Testis (tissue), 5 donors: ENCODE results near the gene FRMD3. TPM values are rescaled to one million over a fixed set of nuclear protein-coding genes. Genes with fewer than 3 reads are reported as not detected.

Experiments used
- DNase-seq: peaks from one replicate; pipeline ENCODE4 v3.0.0-alpha.2; 2019
- H3K27ac ChIP-seq, 2 donors: fragments of 200-600 bp; sonication (generic); one replicate each; pipeline ENCODE4 v1.5.1; 2019
- H3K27me3 ChIP-seq: fragments of 200-600 bp; sonication (generic); one replicate; pipeline ENCODE4 v1.5.1; 2019
- H3K36me3 ChIP-seq: fragments of 200-600 bp; sonication (generic); one replicate; pipeline ENCODE4 v1.5.1; 2017; ENCODE audit warnings: low read depth; ENCODE audit errors: missing control alignments
- H3K4me1 ChIP-seq: fragments of 200-600 bp; sonication (generic); one replicate; pipeline ENCODE4 v1.5.1; 2019
- H3K4me3 ChIP-seq, 2 donors: fragments of 200-600 bp; sonication (generic); one replicate each; pipeline ENCODE4 v1.5.1; 2017 to 2019
- H3K9me3 ChIP-seq: fragments of 200-600 bp; sonication (generic); one replicate; pipeline ENCODE4 v1.5.1; 2017
- CTCF ChIP-seq, 3 experiments: fragments of 450-650 bp in 2 of 3; fragments of 200-600 bp in 1 of 3; sonication (generic) in 1 of 3; IDR thresholded peaks; one replicate each; pipeline ENCODE4 v1.5.1; 2016 to 2019; ENCODE audit warnings: antibody characterized with exemption in 3 of 3, mild to moderate bottlenecking in 2 of 3, moderate library complexity in 1 of 3
- POLR2A ChIP-seq: fragments of 450-650 bp; IDR thresholded peaks from one replicate; pipeline ENCODE4 v1.6.1; 2017; ENCODE audit warnings: antibody characterized with exemption, mild to moderate bottlenecking, moderate library complexity
- WGBS, 2 donors: methylation state at CpG; one replicate each; pipeline ENCODE4 v1.1.5; 2018; 5-methylcytosine and 5-hydroxymethylcytosine counted together
- intact Hi-C: fragments of 100-400 bp; cut with DNase I; formaldehyde crosslinking; loops from one replicate; pipeline ENCODE4 v1.15.1; 2023; ENCODE audit warnings: low total_unique reads
- long read RNA-seq, 2 donors: transcript quantifications; one replicate each; lab custom pipeline, GENCODE V29; 2026
- polyA plus RNA-seq: library from polyadenylated mRNA; stranded (reverse); fragments of 350-450 nt; fragmentation: Illumina TruSeq; extraction: RNeasy Lipid Tissue Mini Kit (QIAGEN cat#74804); gene quantifications from one replicate; pipeline ENCODE4 v1.2.3, GENCODE V29; 2014; ENCODE audit warnings: low read depth, low replicate concordance; ENCODE audit not compliant: insufficient read depth
- total RNA-seq, 2 donors: library from RNA; depleted of rRNA; stranded (reverse); fragments of >200 nt; gene quantifications; one replicate each; pipeline ENCODE4 v1.2.3, GENCODE V29; 2016

FRMD3 gene
- total RNA-seq (10 to 100 TPM in 1 of 2 donors, 1 to 10 TPM in 1; 5.5 to 16.2 TPM), polyA plus RNA-seq (12.5 TPM)
- long read RNA-seq, donor 1, full-length matches to known transcripts: 2 of 2 reads
- long read RNA-seq, donor 1, partial matches to known transcripts: 0 of 2 reads
- long read RNA-seq, donor 1, other reads (novel, unspliced or antisense): 0 of 2 reads
- long read RNA-seq, donor 2, full-length matches to known transcripts: 1 of 1 reads
- long read RNA-seq, donor 2, partial matches to known transcripts: 0 of 1 reads
- long read RNA-seq, donor 2, other reads (novel, unspliced or antisense): 0 of 1 reads

DNA sequence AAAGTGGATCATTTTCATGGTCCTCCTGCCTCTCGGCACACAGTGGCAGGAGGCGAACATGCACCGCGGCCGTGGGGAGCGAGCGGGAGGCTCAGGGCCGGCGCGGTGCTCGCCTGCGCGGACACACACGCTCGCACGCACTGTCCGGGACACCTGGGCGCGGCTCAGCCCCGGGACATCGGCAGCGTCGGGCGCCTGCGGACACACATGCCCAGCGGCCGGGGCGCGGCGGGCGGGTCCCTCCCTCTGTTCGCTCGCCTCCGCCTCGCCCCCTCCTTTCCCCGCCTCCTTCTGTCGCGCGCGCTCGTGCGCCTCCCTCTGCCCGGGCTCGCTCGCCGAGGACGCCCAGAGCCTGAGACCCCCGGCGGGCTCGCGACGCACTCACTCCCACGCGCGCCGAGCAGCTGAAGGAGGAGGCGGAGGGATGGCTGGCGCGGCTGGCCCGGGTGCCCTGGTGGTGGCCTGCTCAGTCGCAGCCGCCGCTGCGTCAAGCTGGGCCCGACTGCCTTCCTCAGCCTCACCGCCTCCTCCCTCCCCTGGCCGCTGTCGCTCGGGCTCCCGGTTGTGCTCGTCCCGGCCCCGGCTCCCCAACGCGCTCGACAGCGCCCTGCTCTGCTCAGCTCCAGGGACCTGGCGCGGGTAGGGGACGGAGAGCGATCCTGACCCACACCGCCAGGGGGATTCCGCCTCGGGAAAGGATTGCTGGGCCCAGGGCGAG, at the start of gene FRMD3:
TSS of gene FRMD3 (minus strand) at position 230 of the 718 bp plus-strand sequence. CDS start at position 60, 170 bp downstream.
- H3K4me1 ChIP-seq: peaks cover 8% of the 10 kb centered on the region
- 0 to 2% methylated on average over 12 to 57 of the region's 85 CpGs for WGBS, 2 donors
- peak; percentile 81 for DNase-seq
- no peaks in the 10 kb centered on the region for H3K36me3 ChIP-seq
- H3K27me3 ChIP-seq: no peaks in the 10 kb centered on the region
- peak within 1 kb of the TSS; percentile 45 to 52 for H3K27ac ChIP-seq
- intact Hi-C loops: loop anchor here (10.0 kb wide), 1 partner anchor 204 kb away; no protein-coding TSS in a partner anchor
- H3K9me3 ChIP-seq: no peaks in the 10 kb centered on the region
- TF ChIP-seq CTCF (IDR thresholded peaks at IDR 0.05) (peak in 2 of 3 experiments; percentile 54 to 61), POLR2A (no peak)
- H3K4me3 ChIP-seq: peak within 1 kb of the TSS; percentile 60 to 63

DNA sequence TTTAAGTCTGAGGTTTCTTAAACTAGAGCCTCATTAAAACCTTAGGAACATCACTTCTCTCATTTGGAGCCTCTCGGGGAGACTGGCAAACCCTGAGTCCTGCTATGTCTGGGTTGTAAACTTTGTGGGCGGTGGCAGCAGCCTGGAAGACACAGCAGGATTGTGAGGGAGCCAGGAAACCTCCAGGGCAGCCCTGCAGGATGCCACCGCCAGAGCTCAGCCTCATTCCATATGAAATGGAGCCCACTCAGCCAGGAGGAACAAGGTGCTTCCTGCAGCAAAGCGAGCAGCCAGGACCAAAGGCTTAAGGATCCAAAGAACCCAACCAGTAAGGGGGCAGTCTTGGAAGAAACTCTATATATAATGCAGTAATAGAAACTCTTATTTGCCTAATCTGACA, 46.8 kb upstream of the FRMD3 start:
- intact Hi-C loops: no loop called here
- Histone ChIP-seq H3K36me3 (no peaks in the 10 kb centered on the region), H3K27me3 (no peaks in the 10 kb centered on the region), H3K9me3 (no peaks in the 10 kb centered on the region), H3K27ac (no peak overlapping the region), H3K4me3 (no peak overlapping the region), H3K4me1 (no peaks in the 10 kb centered on the region)
- TF ChIP-seq CTCF (IDR thresholded peaks at IDR 0.05) (no peak), POLR2A (no peak)
- WGBS, 2 donors: 74 to 93% methylated on average over 4 of the region's 4 CpGs
- no peak for DNase-seq

DNA sequence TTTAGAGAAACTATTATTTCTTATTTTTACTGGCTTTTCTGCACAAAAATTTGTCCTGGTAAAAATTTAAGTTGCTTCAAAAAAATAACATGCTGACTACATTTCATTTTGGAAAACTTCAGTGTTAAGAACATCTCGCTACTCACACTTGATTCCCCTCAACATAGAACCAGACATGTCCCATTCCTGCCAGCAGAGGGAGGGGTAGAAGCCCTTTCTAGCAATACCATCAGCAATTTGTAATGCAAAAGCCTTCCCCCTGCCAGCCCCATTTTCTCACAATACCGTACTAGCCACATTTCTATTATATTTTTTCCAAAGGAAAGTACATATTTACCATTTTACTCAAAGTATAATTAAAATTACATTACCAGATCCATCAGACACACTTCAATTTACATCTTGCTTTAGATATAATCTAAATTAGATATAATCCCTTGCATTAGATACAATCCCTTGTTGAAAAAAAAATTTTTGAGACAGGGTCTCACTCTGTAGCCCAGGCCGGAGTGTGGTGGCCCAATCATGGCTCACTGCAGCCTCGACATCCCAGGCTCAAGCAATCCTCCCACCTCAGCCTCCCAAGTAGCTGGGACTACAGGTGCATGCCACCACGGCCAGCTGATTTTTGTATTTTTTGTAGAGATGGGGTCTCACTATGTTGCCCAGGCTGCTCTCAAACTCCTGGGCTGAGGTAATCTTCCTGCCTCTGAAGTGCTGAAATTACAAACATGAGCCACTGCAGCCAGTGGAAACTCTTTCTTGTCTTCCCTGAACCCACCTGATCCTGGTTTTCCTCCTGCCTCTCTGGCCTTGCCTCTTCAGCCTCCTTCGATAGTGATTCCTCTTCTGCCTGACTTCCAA, 45.2 kb upstream of the FRMD3 start:
- intact Hi-C loops: no loop called here
- Histone ChIP-seq H3K9me3 (no peaks in the 10 kb centered on the region), H3K27me3 (no peaks in the 10 kb centered on the region), H3K27ac (no peak overlapping the region), H3K4me1 (no peaks in the 10 kb centered on the region), H3K4me3 (no peak overlapping the region), H3K36me3 (no peaks in the 10 kb centered on the region)
- TF ChIP-seq CTCF (IDR thresholded peaks at IDR 0.05) (peak; percentile 64 to 79 (median 64)), POLR2A (no peak)
- peak; percentile 72 for DNase-seq
- WGBS, 2 donors: 74 to 77% methylated on average over 6 of the region's 6 CpGs

DNA sequence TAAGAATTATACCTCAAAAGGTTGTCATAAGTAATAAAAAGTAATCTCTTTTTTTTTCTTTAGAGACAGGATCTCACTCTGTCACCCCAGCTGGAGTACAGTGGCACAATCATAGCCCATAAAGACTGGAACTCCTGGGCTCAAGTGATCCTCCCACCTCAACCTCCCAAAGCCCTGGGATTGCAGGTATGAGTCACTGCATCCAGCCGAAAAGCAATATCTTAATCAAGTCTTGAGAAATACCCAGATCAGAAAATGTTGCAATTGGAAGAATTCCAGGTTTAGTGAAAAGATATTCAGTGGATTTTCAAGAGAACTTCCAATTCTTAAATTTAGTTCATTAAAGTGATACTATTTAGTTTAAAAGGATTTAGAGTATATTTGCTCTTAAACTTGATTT, 43.8 kb upstream of the FRMD3 start:
- intact Hi-C loops: no loop called here

More for the DNA sequence above, 43.8 kb upstream of the FRMD3 start:
- Histone ChIP-seq H3K9me3 (no peaks in the 10 kb centered on the region), H3K4me3 (no peak overlapping the region), H3K27me3 (no peaks in the 10 kb centered on the region), H3K27ac (no peak overlapping the region), H3K36me3 (no peaks in the 10 kb centered on the region), H3K4me1 (no peaks in the 10 kb centered on the region)
- WGBS, 2 donors: 59 to 80% methylated on average over 1 of the region's 1 CpG
- TF ChIP-seq POLR2A: no peak
- TF ChIP-seq CTCF (IDR thresholded peaks at IDR 0.05): no peak
- no peak for DNase-seq
